Activated CD8-positive, alpha-beta T cell treated with anti-CD3 and anti-CD28 coated beads, Interleukin-2, amount 10 ng/mL, durations not matched to agents 7 days and 5 days (primary cell): Measurements from ENCODE around the gene MBD6. TPM values are rescaled to one million over a fixed set of nuclear protein-coding genes. Genes with fewer than 3 reads are reported as not detected.

Experiments
- ATAC-seq: fragments of 150-1000 bp; cut with Tn5 transposase; one replicate; pipeline ENCODE4 v1.10.0; 2021; ENCODE audit warnings: moderate library complexity
- CTCF ChIA-PET: fragments of 350-600 bp; sonication (Branson Sonifier 250); formaldehyde crosslinking; loops from one replicate; lab custom pipeline; 2021; ENCODE audit warnings: antibody characterized with exemption; lab: Charles Lee
- POLR2A ChIA-PET: fragments of 350-600 bp; sonication (Branson Sonifier 250); formaldehyde crosslinking; loops from one replicate; lab custom pipeline; 2021; ENCODE audit warnings: antibody characterized with exemption; lab: Charles Lee
- DNase-seq: peaks from one replicate; pipeline ENCODE4 v3.0.0-alpha.2; 2020
- H3K27ac Mint-ChIP-seq: one replicate; pipeline ENCODE4 v1.8.0; 2021; ENCODE audit warnings: mild to moderate bottlenecking, mixed read lengths
- H3K27me3 Mint-ChIP-seq: one replicate; pipeline ENCODE4 v1.8.0; 2021; ENCODE audit warnings: low read depth, mixed read lengths
- H3K36me3 Mint-ChIP-seq: one replicate; pipeline ENCODE4 v1.8.0; 2021; ENCODE audit warnings: low read depth, mixed read lengths
- H3K4me1 Mint-ChIP-seq: one replicate; pipeline ENCODE4 v1.8.0; 2021; ENCODE audit warnings: low read depth, mixed read lengths
- H3K4me3 Mint-ChIP-seq: one replicate; pipeline ENCODE4 v1.8.0; 2021; ENCODE audit warnings: mild to moderate bottlenecking, mixed read lengths
- H3K9me3 Mint-ChIP-seq: one replicate; pipeline ENCODE4 v1.8.0; 2022; ENCODE audit warnings: mixed read lengths; ENCODE audit not compliant: insufficient read depth
- total RNA-seq, 2 experiments: library from RNA; stranded (reverse); gene quantifications; one replicate each; pipeline ENCODE4 v1.2.3, GENCODE V29; 2021

Gene MBD6
- total RNA-seq, 2 experiments from 2014 or later, result 68.4 to 71.4 TPM

DNA sequence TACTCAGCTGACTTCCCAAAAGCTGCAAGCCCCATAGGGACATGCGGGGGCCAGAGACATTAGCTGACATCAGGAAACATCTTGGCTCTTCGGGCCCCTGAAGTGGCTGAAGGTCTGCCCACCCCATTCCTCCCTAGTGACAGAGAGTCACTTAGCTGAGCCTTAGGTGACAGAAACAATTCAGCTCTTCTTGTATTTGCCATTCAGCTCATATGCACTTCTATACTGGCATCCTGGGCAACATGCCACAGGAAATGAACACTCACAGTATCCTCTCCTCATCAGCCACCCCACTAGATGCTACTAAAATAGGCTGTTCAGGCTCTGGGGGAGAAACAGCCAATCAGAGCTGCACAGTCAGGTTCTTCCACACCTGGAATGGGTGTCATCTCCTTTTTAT, 21.0 kb downstream of the MBD6 start:
- ChIA-PET POLR2A (interaction anchor here (1.0 to 1.8 kb wide), 2 partner anchors 9 to 20 kb away, joined by 3 to 5 read pairs; no protein-coding TSS in a partner anchor), CTCF (interaction anchor here (1.1 to 1.2 kb wide), 2 partner anchors 19 to 40 kb away, joined by 4 read pairs; no protein-coding TSS in a partner anchor)
- H3K27me3 Mint-ChIP-seq, result peaks cover 2% of the 10 kb centered on the region
- H3K9me3 Mint-ChIP-seq, result no peaks in the 10 kb centered on the region
- H3K36me3 Mint-ChIP-seq, result peaks cover 32% of the 10 kb centered on the region
- no peak overlapping the region for H3K4me3 Mint-ChIP-seq
- DNase-seq, result no peak
- H3K4me1 Mint-ChIP-seq, result peaks cover 36% of the 10 kb centered on the region
- peak overlapping the region; percentile 18 for H3K27ac Mint-ChIP-seq
- ATAC-seq, result no peak

DNA sequence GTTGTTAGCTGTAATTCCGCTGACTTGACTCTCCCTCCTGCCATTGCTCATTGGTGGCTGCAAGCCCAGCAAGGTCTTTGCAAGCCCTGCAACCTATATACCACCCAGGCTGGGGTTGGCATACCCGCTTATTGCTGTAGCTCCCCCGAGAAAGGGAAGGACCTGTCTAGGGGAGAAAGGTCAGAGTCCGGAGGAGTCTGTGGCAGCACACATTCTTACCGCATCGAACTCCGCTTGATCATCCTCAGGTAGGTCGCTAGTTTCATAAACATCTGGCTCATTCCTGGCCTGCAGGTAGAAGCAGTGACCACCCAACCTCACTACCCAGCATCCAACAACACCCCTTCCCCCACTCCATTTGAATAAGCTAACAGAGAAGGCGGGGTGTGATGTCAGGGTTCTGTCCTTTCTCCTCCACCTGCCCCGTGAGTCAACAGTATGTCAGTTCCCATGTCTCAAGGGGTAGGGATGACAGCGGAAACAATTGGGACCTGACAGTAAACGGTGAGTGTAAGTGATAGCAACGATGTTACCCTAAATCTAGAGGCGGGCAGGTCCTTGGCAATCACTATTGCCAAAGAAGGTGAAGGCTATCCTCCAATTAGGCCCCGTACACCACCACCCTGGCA, 23.3 kb downstream of the MBD6 start:
- H3K4me1 Mint-ChIP-seq, result peaks cover 52% of the 10 kb centered on the region

GRCh38 chr12:57546438-57547287, 24.0 kb downstream of the MBD6 start, which contains the start of gene DCTN2:
Gene DCTN2 (minus strand): TSS chr12:57547192. CDS start chr12:57547063, 129 bp downstream.
- peak within 1 kb of the TSS; percentile 100 for H3K4me3 Mint-ChIP-seq
- CTCF ChIA-PET, result interaction anchor here (0.7 to 2.5 kb wide), 8 partner anchors 9 to 333 kb away, joined by 3 to 16 read pairs (median 5); no protein-coding TSS in a partner anchor

More for the DNA sequence above, 23.3 kb downstream of the MBD6 start:
- ATAC-seq, result no peak
- Mint-ChIP-seq H3K36me3 (peaks cover 16% of the 10 kb centered on the region), H3K27ac (peak overlapping the region; percentile 97), H3K9me3 (no peaks in the 10 kb centered on the region), H3K27me3 (peaks cover 9% of the 10 kb centered on the region), H3K4me3 (peak overlapping the region; percentile 100)
- no peak for DNase-seq
- POLR2A ChIA-PET, result interaction anchor here (1.2 to 1.8 kb wide), 2 partner anchors 8 to 26 kb away, joined by 3 to 11 read pairs; partner anchors contain the start of gene DDIT3
- CTCF ChIA-PET, result interaction anchor here (1.4 to 2.5 kb wide), 5 partner anchors 9 to 87 kb away, joined by 4 to 16 read pairs (median 7); no protein-coding TSS in a partner anchor

GRCh38 chr12:57547288-57548012, 24.8 kb downstream of the MBD6 start:
- ChIA-PET CTCF (interaction anchor here (0.7 to 2.5 kb wide), 7 partner anchors 10 to 334 kb away, joined by 3 to 16 read pairs (median 4); no protein-coding TSS in a partner anchor), POLR2A (interaction anchor here (0.7 to 1.8 kb wide), 4 partner anchors 16 to 30 kb away, joined by 3 to 11 read pairs (median 3); partner anchors contain the start of gene DDIT3)
- H3K27me3 Mint-ChIP-seq, result peaks cover 9% of the 10 kb centered on the region
- peaks cover 53% of the 10 kb centered on the region for H3K4me1 Mint-ChIP-seq
- H3K36me3 Mint-ChIP-seq, result peaks cover 10% of the 10 kb centered on the region
- H3K4me3 Mint-ChIP-seq, result peak overlapping the region; percentile 100
- H3K9me3 Mint-ChIP-seq, result no peaks in the 10 kb centered on the region
- no peak for DNase-seq
- ATAC-seq, result no peak
- H3K27ac Mint-ChIP-seq, result peak overlapping the region; percentile 97

More at GRCh38 chr12:57546438-57547287, 24.0 kb downstream of the MBD6 start, which contains the start of gene DCTN2:
- Mint-ChIP-seq H3K9me3 (no peaks in the 10 kb centered on the region), H3K27me3 (peaks cover 9% of the 10 kb centered on the region), H3K36me3 (peaks cover 13% of the 10 kb centered on the region), H3K27ac (peak within 1 kb of the TSS; percentile 97), H3K4me1 (peaks cover 53% of the 10 kb centered on the region)
- POLR2A ChIA-PET, result interaction anchor here (0.6 to 1.8 kb wide), 6 partner anchors 9 to 29 kb away, joined by 3 to 11 read pairs (median 3); partner anchors contain the start of gene DDIT3
- peak; percentile 98 for ATAC-seq
- peak; percentile 98 for DNase-seq

- ChIA-PET POLR2A (no interaction called here), CTCF (no interaction called here)
- no peak for ATAC-seq
- Mint-ChIP-seq H3K36me3 (peaks cover 10% of the 10 kb centered on the region), H3K9me3 (no peaks in the 10 kb centered on the region), H3K27me3 (peaks cover 9% of the 10 kb centered on the region), H3K4me3 (no peak overlapping the region), H3K4me1 (peaks cover 51% of the 10 kb centered on the region), H3K27ac (no peak overlapping the region)
- no peak for DNase-seq
Observed at GRCh38 chr12:57548013-57548315, 25.3 kb downstream of the MBD6 start.

DNA sequence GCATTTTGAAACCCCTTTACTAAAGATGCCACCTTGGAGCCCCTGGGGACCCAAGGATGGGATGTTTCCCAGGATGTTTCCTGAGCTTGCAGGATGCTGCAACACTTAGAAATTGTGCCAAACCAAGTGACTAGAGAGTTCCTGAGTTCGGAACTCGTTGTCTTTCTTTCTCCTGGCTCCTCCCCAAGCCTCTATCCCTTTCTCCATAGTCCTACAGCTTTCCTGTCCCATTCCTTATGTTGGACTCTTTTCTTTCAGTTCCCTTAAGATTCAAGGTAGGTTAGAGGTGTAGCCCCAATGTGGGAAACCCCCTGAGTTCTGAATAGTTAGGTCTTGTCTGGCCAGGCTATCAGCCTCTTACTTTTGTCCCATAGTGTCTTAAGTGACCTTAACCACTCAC, 25.9 kb downstream of the MBD6 start:
- Mint-ChIP-seq H3K27me3 (peaks cover 13% of the 10 kb centered on the region), H3K4me1 (peaks cover 49% of the 10 kb centered on the region), H3K27ac (no peak overlapping the region), H3K4me3 (no peak overlapping the region), H3K9me3 (no peaks in the 10 kb centered on the region), H3K36me3 (peaks cover 10% of the 10 kb centered on the region)
- ChIA-PET POLR2A (no interaction called here), CTCF (interaction anchor here (1.2 kb wide), 1 partner anchor 90 kb away, joined by 3 read pairs; the partner anchor contains the start of gene GLI1)
- DNase-seq (no peak), ATAC-seq (no peak)

- CTCF ChIA-PET, result interaction anchor here (1.2 kb wide), 1 partner anchor 91 kb away, joined by 3 read pairs; the partner anchor contains the start of gene GLI1
- POLR2A ChIA-PET, result no interaction called here
Observed at GRCh38 chr12:57549203-57549908, 26.7 kb downstream of the MBD6 start.

DNA sequence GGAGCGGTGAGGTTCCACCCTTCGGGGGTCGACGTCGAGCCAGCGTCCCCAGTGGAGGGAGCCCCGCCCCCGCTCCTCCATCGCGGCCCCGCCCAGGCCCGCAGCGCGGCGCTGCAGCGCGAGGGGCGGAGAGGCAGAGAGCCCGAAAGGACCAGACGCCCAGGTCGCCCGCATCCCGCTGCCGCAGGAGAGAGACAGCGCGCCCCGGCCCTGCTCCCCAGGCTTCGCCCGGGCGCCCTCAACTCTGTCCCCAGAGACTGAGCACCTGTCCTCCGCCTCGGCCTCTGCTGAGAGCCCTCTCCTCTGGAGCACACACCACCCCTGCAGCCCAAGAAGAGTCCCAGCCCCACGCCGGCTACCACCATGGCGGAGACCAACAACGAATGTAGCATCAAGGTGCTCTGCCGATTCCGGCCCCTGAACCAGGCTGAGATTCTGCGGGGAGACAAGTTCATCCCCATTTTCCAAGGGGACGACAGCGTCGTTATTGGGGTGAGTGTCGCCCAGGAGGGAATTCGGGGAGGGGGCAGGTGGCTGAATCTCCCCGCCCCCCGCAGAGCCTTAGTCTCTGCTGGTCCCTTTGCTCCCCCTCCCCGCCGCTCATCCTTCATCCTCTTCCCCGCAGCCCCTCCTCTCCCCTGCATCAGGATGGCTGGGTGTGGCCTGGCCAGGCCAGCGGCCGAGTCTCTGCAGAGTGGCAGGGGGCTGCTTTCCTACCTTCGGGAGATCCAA, 27.5 kb downstream of the MBD6 start, which contains the start of gene KIF5A:
Gene KIF5A (plus strand): TSS at position 136 of the 732 bp plus-strand sequence. CDS start 228 bp downstream, at position 364.
- DNase-seq (peak; percentile 70), ATAC-seq (peak; percentile 59)
- Mint-ChIP-seq H3K4me1 (peaks cover 37% of the 10 kb centered on the region), H3K27me3 (peaks cover 15% of the 10 kb centered on the region), H3K36me3 (peaks cover 6% of the 10 kb centered on the region), H3K27ac (no peak within 1 kb of the TSS), H3K4me3 (peak within 1 kb of the TSS; percentile 76), H3K9me3 (no peaks in the 10 kb centered on the region)
- CTCF ChIA-PET, result no interaction called here
- POLR2A ChIA-PET, result no interaction called here

More at GRCh38 chr12:57549203-57549908, 26.7 kb downstream of the MBD6 start:
- H3K27ac Mint-ChIP-seq, result no peak overlapping the region
- H3K4me3 Mint-ChIP-seq, result peak overlapping the region; percentile 76
- H3K36me3 Mint-ChIP-seq, result peaks cover 10% of the 10 kb centered on the region
- ATAC-seq, result no peak
- DNase-seq, result no peak
- H3K4me1 Mint-ChIP-seq, result peaks cover 42% of the 10 kb centered on the region
- peaks cover 15% of the 10 kb centered on the region for H3K27me3 Mint-ChIP-seq
- no peaks in the 10 kb centered on the region for H3K9me3 Mint-ChIP-seq

DNA sequence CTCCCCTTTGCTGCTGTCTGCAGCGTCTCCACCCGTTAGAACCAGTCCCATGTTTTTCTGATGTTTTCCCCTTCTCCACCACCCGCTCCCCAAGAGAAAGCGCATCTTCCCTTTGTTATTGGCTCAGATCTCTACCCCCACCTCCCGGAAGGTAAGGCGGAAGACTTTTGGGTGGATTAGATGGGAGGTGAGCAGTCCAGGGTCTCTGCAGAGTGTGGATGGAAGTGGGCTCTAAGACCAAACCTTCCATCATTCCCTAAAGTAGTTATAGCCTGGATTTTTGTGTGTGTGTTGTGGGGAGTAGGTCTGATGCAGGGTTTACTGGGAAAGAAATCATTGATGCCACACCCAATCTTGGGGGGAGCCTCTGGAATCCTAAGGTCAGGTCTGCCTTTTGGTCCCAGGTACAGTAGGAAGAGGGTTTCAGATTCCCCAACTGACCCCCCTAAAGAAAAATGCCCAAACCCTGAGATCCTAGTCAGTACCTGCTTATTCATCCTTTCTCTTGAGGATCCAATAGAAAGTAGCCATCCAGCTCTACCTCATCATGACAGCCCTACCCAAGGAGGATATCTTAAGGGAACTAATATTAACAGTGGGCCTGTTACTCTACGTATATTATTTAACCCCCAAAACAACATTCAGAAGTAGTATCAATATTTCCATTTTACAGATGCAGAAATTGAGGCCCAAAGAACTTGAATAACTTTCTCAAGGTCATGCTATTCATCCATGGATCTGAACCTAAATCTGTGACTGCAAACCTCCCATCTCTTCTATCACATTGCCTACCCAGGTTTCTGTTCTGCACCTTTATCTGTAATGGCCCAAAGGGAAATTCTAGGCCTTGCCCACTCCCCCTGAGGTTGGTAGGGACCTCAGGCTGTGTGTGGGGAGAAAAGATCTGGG, 28.3 kb downstream of the MBD6 start:
- no peak for ATAC-seq

More for the DNA sequence above, 28.3 kb downstream of the MBD6 start:
- Mint-ChIP-seq H3K4me3 (peak overlapping the region; percentile 51), H3K36me3 (peaks cover 2% of the 10 kb centered on the region), H3K27me3 (peaks cover 15% of the 10 kb centered on the region), H3K4me1 (peaks cover 29% of the 10 kb centered on the region), H3K27ac (no peak overlapping the region), H3K9me3 (no peaks in the 10 kb centered on the region)
- DNase-seq, result no peak
- ChIA-PET POLR2A (no interaction called here), CTCF (no interaction called here)
